Myometrial cell (primary cell): ENCODE results near the gene COQ9. TPM values are rescaled to one million over a fixed set of nuclear protein-coding genes. Genes with fewer than 3 reads are reported as not detected.

Source experiments
- total RNA-seq: library from RNA; depleted of rRNA; stranded (reverse); fragments of >200 nt; gene quantifications from 2 replicates; pipeline ENCODE4 v1.2.3, GENCODE V29; 2015

COQ9 gene, protein sequence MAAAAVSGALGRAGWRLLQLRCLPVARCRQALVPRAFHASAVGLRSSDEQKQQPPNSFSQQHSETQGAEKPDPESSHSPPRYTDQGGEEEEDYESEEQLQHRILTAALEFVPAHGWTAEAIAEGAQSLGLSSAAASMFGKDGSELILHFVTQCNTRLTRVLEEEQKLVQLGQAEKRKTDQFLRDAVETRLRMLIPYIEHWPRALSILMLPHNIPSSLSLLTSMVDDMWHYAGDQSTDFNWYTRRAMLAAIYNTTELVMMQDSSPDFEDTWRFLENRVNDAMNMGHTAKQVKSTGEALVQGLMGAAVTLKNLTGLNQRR
- total RNA-seq = 47.7 and 66.3 TPM in 2 replicates

DNA sequence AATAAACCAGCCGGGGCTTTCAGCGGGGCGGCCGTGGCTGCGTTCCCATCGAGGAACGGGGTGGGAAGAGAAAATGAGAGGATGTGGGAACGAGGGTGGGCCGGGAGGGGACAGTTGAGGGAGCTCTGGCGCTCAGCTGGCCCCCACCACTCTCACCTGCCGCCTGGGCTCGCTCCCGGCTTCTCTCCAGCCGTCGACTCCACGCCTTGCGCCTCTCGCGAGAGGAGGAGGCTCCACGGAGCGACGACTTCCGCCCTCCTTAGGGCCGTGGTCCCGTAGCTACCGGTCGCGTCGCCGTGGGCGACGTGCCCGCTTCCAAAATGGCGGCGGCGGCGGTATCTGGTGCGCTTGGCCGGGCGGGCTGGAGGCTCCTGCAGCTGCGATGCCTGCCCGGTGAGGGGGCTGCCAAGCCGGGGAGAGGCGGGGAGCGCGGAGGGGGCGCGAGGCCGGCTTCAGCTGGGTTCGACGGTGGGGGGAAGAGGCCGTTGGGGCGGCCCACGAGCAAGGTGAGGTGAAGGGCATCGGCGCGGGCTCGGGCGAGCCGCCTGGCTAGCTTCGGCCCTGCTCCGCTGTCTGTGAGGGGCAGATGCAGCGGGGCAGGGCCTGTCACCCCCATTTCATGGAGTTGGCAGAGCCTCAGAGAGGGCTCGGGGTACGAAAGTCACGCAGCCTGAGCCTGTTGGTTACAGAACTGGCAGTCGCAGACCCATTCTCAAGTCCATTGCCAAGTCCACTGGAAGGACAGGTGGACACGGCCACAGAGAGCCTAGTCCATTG, at the start of gene COQ9, which contains the start of gene CIAPIN1:
COQ9 (plus strand) TSS at position 294 of the 777 bp plus-strand sequence; CDS start at position 321, 27 bp downstream.
CIAPIN1 (minus strand) TSS at position 200 of the 777 bp plus-strand sequence. CDS start 6,457 bp downstream, outside the sequence.

DNA sequence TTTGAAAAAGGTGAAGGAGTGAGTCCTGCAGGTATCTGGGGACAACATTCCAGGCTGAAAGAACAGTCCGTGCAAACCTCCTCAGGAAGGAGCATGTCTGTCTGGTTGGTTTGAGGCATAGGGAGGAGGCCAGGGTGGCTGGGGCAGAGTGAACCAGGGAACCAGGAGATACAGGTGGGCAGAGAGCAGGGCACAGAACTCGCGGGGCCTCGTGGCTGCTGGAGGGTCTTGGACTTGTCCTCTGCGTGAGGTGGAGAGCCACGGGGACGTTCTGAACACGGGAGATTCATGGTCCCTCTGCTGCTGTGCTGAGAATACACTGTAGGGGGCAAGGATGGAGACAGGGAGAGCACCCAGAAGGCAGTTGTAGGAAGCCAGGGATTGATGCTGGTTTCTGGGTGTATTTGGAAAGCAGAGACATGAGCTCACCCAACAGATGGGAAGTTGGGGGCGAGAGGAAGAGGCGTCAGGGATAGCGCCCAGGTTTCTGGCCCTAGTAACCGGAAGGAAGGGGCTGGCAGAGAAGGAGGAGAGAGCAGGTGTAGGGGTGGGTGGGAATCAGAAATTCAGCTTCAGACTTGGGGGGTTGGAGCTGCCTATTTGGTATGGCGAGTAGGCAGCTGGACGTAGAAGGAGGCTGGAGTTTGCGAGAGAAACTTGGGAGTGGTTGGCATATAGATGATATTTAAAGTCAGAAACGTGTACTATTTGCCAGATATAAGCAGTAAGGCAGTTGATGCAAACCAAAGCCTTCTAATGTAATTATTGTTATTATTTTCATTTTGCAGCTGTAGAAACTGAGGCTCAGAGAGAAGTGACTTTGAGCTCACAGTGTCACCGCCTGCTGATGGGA, 43.1 kb upstream of the COQ9 start, which contains the start of gene CCL17:
CCL17 (plus strand) TSS at position 803 of the 853 bp plus-strand sequence. CDS start 9,166 bp downstream, outside the sequence.

DNA sequence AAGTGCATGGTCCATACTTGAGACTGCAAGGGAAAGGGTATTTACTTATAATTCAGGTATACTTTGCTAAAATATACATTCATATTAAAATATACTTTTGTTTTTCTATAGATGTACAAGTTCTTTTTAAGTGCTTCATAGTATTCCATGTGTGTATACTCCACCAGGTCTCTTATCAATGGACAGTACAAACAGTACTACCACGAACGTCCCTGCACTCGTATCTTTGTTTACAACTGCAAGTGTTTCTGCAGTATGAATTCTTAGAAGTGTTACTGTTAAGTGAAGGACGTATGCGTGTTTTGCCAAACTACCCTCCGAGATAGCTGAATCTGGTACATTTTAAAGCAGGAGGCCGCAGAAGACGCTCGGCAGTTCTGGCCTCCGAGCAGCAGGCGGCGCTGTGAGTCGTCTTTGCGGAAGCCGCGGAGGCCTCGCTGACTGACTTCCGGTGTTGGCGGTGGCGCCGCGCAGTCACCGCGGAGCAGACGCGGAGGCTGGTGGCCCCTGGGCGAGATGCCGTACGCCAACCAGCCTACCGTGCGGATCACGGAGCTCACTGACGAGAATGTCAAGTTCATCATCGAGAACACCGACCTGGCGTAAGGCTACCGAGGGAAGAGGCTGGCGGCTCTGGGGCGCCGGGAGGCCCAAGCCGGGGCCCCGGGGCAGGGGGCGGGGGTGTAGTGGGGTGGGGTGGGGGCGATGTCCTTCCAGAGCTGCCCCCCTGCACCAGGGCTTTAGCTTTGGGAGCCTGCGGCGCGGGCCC, 15.1 kb downstream of the COQ9 start, which contains the start of gene POLR2C:
POLR2C (plus strand) TSS at position 471 of the 769 bp plus-strand sequence; CDS start at position 517, 46 bp downstream.

DNA sequence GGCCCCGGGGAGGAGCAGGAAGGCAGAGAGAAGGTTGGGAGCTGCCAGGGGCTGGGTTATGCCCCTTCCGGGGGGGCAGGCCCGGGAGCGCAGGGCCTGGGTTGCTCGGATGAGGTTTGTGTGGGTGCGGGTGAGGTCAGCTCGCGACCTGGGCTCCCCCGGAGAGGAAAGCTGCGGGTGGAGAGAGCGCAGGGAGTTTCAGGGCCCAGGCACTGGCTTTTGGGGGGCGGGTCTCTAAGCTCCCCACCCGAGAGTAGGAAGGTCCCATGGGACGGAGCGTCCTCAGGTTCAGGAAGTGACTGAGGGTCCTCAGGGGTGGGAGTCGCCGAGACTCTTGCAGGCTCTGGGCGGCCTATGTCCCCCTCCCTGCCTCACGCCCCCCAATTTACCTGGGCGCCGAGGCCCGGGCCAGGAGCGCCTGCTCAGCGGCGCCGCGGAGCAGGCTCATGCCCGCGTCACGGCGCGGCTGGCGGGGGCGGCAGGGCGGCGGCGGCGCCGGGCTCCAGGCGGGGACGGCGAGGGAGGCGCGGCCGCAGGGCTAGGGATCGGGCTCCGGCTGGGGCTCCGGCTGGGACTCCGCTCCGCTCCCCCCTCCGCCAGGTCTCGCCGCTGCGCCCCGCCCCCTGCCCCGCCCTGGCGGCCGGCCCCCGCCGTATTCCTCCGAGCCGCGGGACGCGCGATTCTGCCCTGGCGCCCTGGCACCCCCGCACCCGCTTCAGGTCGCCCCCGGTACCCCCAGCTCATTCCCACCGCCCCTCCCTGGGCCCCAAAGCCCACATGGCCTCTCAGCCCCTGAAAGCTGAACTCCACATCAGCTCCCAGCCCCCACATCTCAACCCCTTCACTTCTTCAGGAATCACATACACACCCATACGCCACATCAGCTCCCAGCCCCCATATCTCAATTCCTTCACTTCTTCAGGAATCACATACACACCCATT, 38.9 kb downstream of the COQ9 start, which contains the start of gene DOK4:
DOK4 (minus strand) TSS at position 578 of the 942 bp plus-strand sequence. CDS start 6,986 bp downstream, outside the sequence.

Other genes with a start within 250 kb of the COQ9 start
- gene ARL2BP, start 202.2 kb upstream of the COQ9 start, total RNA-seq = 109 and 130 TPM in 2 replicates
- not detected in 2 replicates for gene PLLP, start 162.8 kb upstream of the COQ9 start, total RNA-seq
- gene CCL22, start 88.7 kb upstream of the COQ9 start, total RNA-seq = not detected in 2 replicates
- gene CX3CL1, start 75.0 kb upstream of the COQ9 start, total RNA-seq = 0.35 and 8.4 TPM in 2 replicates
- gene CCL17, start 42.7 kb upstream of the COQ9 start, total RNA-seq = not detected in 2 replicates
- 33.7 and 37.7 TPM in 2 replicates for gene CIAPIN1, start 94 bp upstream of the COQ9 start, total RNA-seq
- gene POLR2C, start 15.2 kb downstream of the COQ9 start, total RNA-seq = 128 and 132 TPM in 2 replicates
- gene DOK4, start 39.0 kb downstream of the COQ9 start, total RNA-seq = 43.5 and 47.9 TPM in 2 replicates
- 16.1 and 21.0 TPM in 2 replicates for gene CCDC102A, start 89.1 kb downstream of the COQ9 start, total RNA-seq
- not detected in 2 replicates for gene ADGRG5, start 95.2 kb downstream of the COQ9 start, total RNA-seq
- gene ADGRG1, start 181.2 kb downstream of the COQ9 start, total RNA-seq = under 0.01 TPM in 2 replicates
- not detected in 2 replicates for gene ADGRG3, start 220.8 kb downstream of the COQ9 start, total RNA-seq
- not detected in 2 replicates for gene DRC7, start 247.3 kb downstream of the COQ9 start, total RNA-seq